NT2/D1 (cell line): ENCODE measurements around the gene CHTF18.

Source experiments
- DNase-seq: peaks from one replicate; pipeline ENCODE4 v3.0.0-alpha.2; 2011; ENCODE audit warnings: low read depth, low spot score
- H3K27me3 ChIP-seq: 2 replicates; pipeline ENCODE4 v1.6.0; 2011; ENCODE audit warnings: mild to moderate bottlenecking; ENCODE audit not compliant: insufficient read length, insufficient read depth
- H3K36me3 ChIP-seq: 2 replicates; pipeline ENCODE4 v1.6.1; 2011; ENCODE audit warnings: mild to moderate bottlenecking, low read length, mixed read lengths; ENCODE audit not compliant: insufficient read depth, insufficient read length
- H3K4me1 ChIP-seq: 2 replicates; pipeline ENCODE4 v1.5.1; 2011; ENCODE audit not compliant: insufficient read depth, insufficient read length
- H3K4me3 ChIP-seq: 2 replicates; pipeline ENCODE4 v1.5.1; 2011; ENCODE audit warnings: low read depth; ENCODE audit not compliant: insufficient read length
- H3K9ac ChIP-seq: 2 replicates; pipeline ENCODE4 v1.6.0; 2011; ENCODE audit warnings: low read depth; ENCODE audit not compliant: insufficient read length
- H3K9me3 ChIP-seq: 2 replicates; pipeline ENCODE4 v1.5.1; 2011; ENCODE audit warnings: mild to moderate bottlenecking, low read length; ENCODE audit not compliant: insufficient read depth
- SUZ12 ChIP-seq: IDR thresholded peaks from 2 replicates; pipeline ENCODE4 v1.6.1; 2011; ENCODE audit not compliant: insufficient read length, insufficient read depth; ENCODE audit errors: extremely low read depth
- YY1 ChIP-seq: IDR thresholded peaks from 2 replicates; pipeline ENCODE4 v1.6.1; 2011; ENCODE audit not compliant: insufficient read length, insufficient read depth
- ZNF274 ChIP-seq: IDR thresholded peaks from 2 replicates; pipeline ENCODE4 v1.6.1; 2011; ENCODE audit warnings: mild to moderate bottlenecking, low read depth, low read length

The CHTF18 gene

GRCh38 chr16:824194-824593, 35.8 kb downstream of the CHTF18 start:
- H3K4me3 ChIP-seq: no peak overlapping the region
- peaks cover 9% of the 10 kb centered on the region for H3K4me1 ChIP-seq
- H3K9me3 ChIP-seq: no peaks in the 10 kb centered on the region
- TF ChIP-seq ZNF274: no peak
- TF ChIP-seq SUZ12: no peak
- TF ChIP-seq YY1: no peak
- H3K9ac ChIP-seq: no peak overlapping the region
- no peaks in the 10 kb centered on the region for H3K36me3 ChIP-seq
- H3K27me3 ChIP-seq: no peaks in the 10 kb centered on the region
- DNase-seq: no peak

GRCh38 chr16:824601-825000, 36.2 kb downstream of the CHTF18 start:
- no peak for DNase-seq
- H3K36me3 ChIP-seq: no peaks in the 10 kb centered on the region
- H3K4me1 ChIP-seq: peaks cover 9% of the 10 kb centered on the region
- TF ChIP-seq SUZ12: no peak
- TF ChIP-seq YY1: no peak
- no peak for TF ChIP-seq ZNF274
- no peaks in the 10 kb centered on the region for H3K9me3 ChIP-seq
- no peak overlapping the region for H3K9ac ChIP-seq
- H3K4me3 ChIP-seq: no peak overlapping the region
- H3K27me3 ChIP-seq: no peaks in the 10 kb centered on the region

- no peak overlapping the region for H3K9ac ChIP-seq
- H3K9me3 ChIP-seq: no peaks in the 10 kb centered on the region
- no peaks in the 10 kb centered on the region for H3K36me3 ChIP-seq
- no peaks in the 10 kb centered on the region for H3K27me3 ChIP-seq
- no peak overlapping the region for H3K4me3 ChIP-seq
- peaks cover 9% of the 10 kb centered on the region for H3K4me1 ChIP-seq
- DNase-seq: no peak
- no peak for TF ChIP-seq SUZ12
- no peak for TF ChIP-seq ZNF274
- TF ChIP-seq YY1: no peak
Observed at GRCh38 chr16:825341-826061, 37.1 kb downstream of the CHTF18 start.

GRCh38 chr16:827513-827912, 39.1 kb downstream of the CHTF18 start:
- TF ChIP-seq SUZ12 (no peak), ZNF274 (no peak), YY1 (no peak)
- peaks cover 5% of the 10 kb centered on the region for H3K4me1 ChIP-seq
- H3K9ac ChIP-seq: no peak overlapping the region
- no peaks in the 10 kb centered on the region for H3K27me3 ChIP-seq
- H3K9me3 ChIP-seq: no peaks in the 10 kb centered on the region
- H3K36me3 ChIP-seq: no peaks in the 10 kb centered on the region
- no peak for DNase-seq
- no peak overlapping the region for H3K4me3 ChIP-seq

GRCh38 chr16:828891-829290, 40.5 kb downstream of the CHTF18 start:
- Histone ChIP-seq H3K4me3 (no peak overlapping the region), H3K9ac (no peak overlapping the region), H3K4me1 (peaks cover 5% of the 10 kb centered on the region), H3K27me3 (no peaks in the 10 kb centered on the region), H3K36me3 (no peaks in the 10 kb centered on the region), H3K9me3 (no peaks in the 10 kb centered on the region)
- no peak for TF ChIP-seq YY1
- TF ChIP-seq SUZ12: no peak
- no peak for TF ChIP-seq ZNF274
- DNase-seq: no peak

GRCh38 chr16:830107-830870, 41.9 kb downstream of the CHTF18 start:
- H3K9ac ChIP-seq: no peak overlapping the region
- DNase-seq: no peak
- H3K27me3 ChIP-seq: no peaks in the 10 kb centered on the region
- no peak for TF ChIP-seq SUZ12
- TF ChIP-seq YY1: no peak
- TF ChIP-seq ZNF274: no peak
- H3K9me3 ChIP-seq: 0 out of 2 replicates have a peak, but pooled peaks cover 2% of the 10 kb centered on the region
- H3K4me3 ChIP-seq: no peak overlapping the region
- no peaks in the 10 kb centered on the region for H3K36me3 ChIP-seq
- H3K4me1 ChIP-seq: peaks cover 5% of the 10 kb centered on the region

GRCh38 chr16:830871-831570, 42.6 kb downstream of the CHTF18 start:
- H3K4me1 ChIP-seq: peaks cover 3% of the 10 kb centered on the region
- no peak overlapping the region for H3K4me3 ChIP-seq
- no peak for TF ChIP-seq ZNF274
- no peak for TF ChIP-seq SUZ12
- no peak for TF ChIP-seq YY1
- H3K27me3 ChIP-seq: no peaks in the 10 kb centered on the region
- DNase-seq: no peak
- H3K36me3 ChIP-seq: no peaks in the 10 kb centered on the region
- H3K9me3 ChIP-seq: peaks cover 9% of the 10 kb centered on the region
- H3K9ac ChIP-seq: no peak overlapping the region
